CD4-positive, alpha-beta memory T cell (primary cell): Measurements from ENCODE around the gene CGB3. TPM values are rescaled to one million over a fixed set of nuclear protein-coding genes. Genes with fewer than 3 reads are reported as not detected.
A peak's percentile ranks its signal among the peaks of the same experiment; 100 is the strongest.
"Not testable (repeated sequence)": the region's sequence is repeated elsewhere in the genome, so short reads cannot be mapped to it uniquely, and the experiment has no call there.

Experiments
- CTCF ChIA-PET: fragments of 350-600 bp; sonication (Branson Sonifier 250); formaldehyde crosslinking; loops from one replicate; lab custom pipeline; 2021; ENCODE audit warnings: inconsistent platforms; ENCODE audit not compliant: partially characterized antibody; lab: Charles Lee
- POLR2A ChIA-PET: fragments of 350-600 bp; sonication (Branson Sonifier 250); formaldehyde crosslinking; loops from one replicate; lab custom pipeline; 2021; ENCODE audit not compliant: partially characterized antibody; lab: Charles Lee
- DNase-seq, 5 donors: peaks; one replicate each; pipeline versions ENCODE4 v3.0.0 to v3.0.0-alpha.2; 2020 to 2022; ENCODE audit warnings: mixed read lengths in 1 of 5
- H3K27ac ChIP-seq: one replicate; pipeline ENCODE4 v1.7.0; 2013; ENCODE audit warnings: low read depth, low read length
- H3K27me3 ChIP-seq: 2 replicates; pipeline ENCODE4 v1.7.0; 2013; ENCODE audit warnings: mild to moderate bottlenecking, low read length, moderate library complexity; ENCODE audit not compliant: insufficient read depth
- H3K36me3 ChIP-seq: 2 replicates; pipeline ENCODE4 v1.7.0; 2013; ENCODE audit warnings: mild to moderate bottlenecking, low read length, moderate library complexity; ENCODE audit not compliant: insufficient read depth
- H3K4me1 ChIP-seq: 2 replicates; pipeline ENCODE4 v1.7.0; 2013; ENCODE audit warnings: mild to moderate bottlenecking, low read length, moderate library complexity; ENCODE audit not compliant: insufficient read depth
- H3K4me3 ChIP-seq, 2 donors: one replicate each; pipeline ENCODE4 v1.7.0; 2013; ENCODE audit warnings: low read length in 2 of 2, mild to moderate bottlenecking in 1 of 2
- H3K9me3 ChIP-seq, 2 donors: one replicate each; pipeline ENCODE4 v1.7.0; 2013; ENCODE audit warnings: low read length in 2 of 2, control low read depth in 1 of 2; ENCODE audit not compliant: control insufficient read depth in 1 of 2
- H3K27ac Mint-ChIP-seq, 7 donors: one replicate each; pipeline ENCODE4 v1.8.0; 2020 to 2021; ENCODE audit warnings: mixed read lengths in 7 of 7, mild to moderate bottlenecking in 6 of 7, inconsistent platforms in 3 of 7, moderate library complexity in 3 of 7
- H3K27me3 Mint-ChIP-seq, 2 donors: one replicate each; pipeline ENCODE4 v1.8.0; 2020 to 2021; ENCODE audit warnings: mixed read lengths in 2 of 2
- H3K36me3 Mint-ChIP-seq, 2 donors: one replicate each; pipeline ENCODE4 v1.8.0; 2020 to 2021; ENCODE audit warnings: mixed read lengths in 2 of 2, inconsistent platforms in 1 of 2, mild to moderate bottlenecking in 1 of 2
- H3K4me1 Mint-ChIP-seq, 4 donors: one replicate each; pipeline ENCODE4 v1.8.0; 2020 to 2021; ENCODE audit warnings: mixed read lengths in 4 of 4, mild to moderate bottlenecking in 1 of 4
- H3K4me3 Mint-ChIP-seq, 8 donors: one replicate each; pipeline ENCODE4 v1.8.0; 2020 to 2021; ENCODE audit warnings: mixed read lengths in 8 of 8, mild to moderate bottlenecking in 7 of 8, moderate library complexity in 6 of 8, inconsistent platforms in 3 of 8
- H3K9me3 Mint-ChIP-seq, 8 donors: one replicate each; pipeline ENCODE4 v1.8.0; 2020 to 2021; ENCODE audit warnings: mixed read lengths in 8 of 8, mild to moderate bottlenecking in 5 of 8, inconsistent platforms in 3 of 8, moderate library complexity in 1 of 8
- intact Hi-C: fragments of 100-400 bp; cut with micrococcal nuclease; formaldehyde crosslinking; loops from one replicate; pipeline ENCODE4 v1.15.1; 2023
- polyA plus RNA-seq, 2 donors: library from polyadenylated mRNA; unstranded; fragments of 300-500 nt; fragmentation: Illumina TruSeq; gene quantifications; one replicate each; pipeline ENCODE4 v1.2.3, GENCODE V29; 2021
- total RNA-seq, 2 experiments: library from RNA; stranded (reverse); gene quantifications; one replicate each; pipeline ENCODE4 v1.2.3, GENCODE V29; 2021

The CGB3 gene
- not detected for total RNA-seq
- polyA plus RNA-seq: not detected

GRCh38 chr19:49024233-49024632 lies at the start of gene CGB3:
Gene CGB3, minus strand, starts transcription at chr19:49024333. Its CDS starts 362 bp downstream, at chr19:49023971.
- H3K27me3 Mint-ChIP-seq, intact Hi-C loops, POLR2A ChIA-PET, H3K36me3 ChIP-seq, H3K9me3 Mint-ChIP-seq, H3K27ac ChIP-seq, H3K27ac Mint-ChIP-seq, H3K27me3 ChIP-seq, CTCF ChIA-PET, DNase-seq, H3K4me3 Mint-ChIP-seq, H3K4me3 ChIP-seq, H3K36me3 Mint-ChIP-seq, H3K9me3 ChIP-seq: not testable (repeated sequence)
- H3K4me1 ChIP-seq: peaks cover 15% of the 10 kb centered on the region
- peaks cover 10 to 23% (median 17%) of the 10 kb centered on the region in 4 donors for H3K4me1 Mint-ChIP-seq

- H3K4me3 Mint-ChIP-seq: peak overlapping the region in 1 of 8 donors; percentile 21
- intact Hi-C loops: no loop called here
- no peak overlapping the region for H3K27ac ChIP-seq
- no peaks in the 10 kb centered on the region for H3K4me1 ChIP-seq
- POLR2A ChIA-PET: no interaction called here
- CTCF ChIA-PET: no interaction called here
- peaks cover 45 to 52% of the 10 kb centered on the region in 2 donors for H3K27me3 Mint-ChIP-seq
- peaks cover 6 to 19% (median 12%) of the 10 kb centered on the region in 4 donors for H3K4me1 Mint-ChIP-seq
- peak overlapping the region in 2 of 7 donors; percentile 24 to 32 for H3K27ac Mint-ChIP-seq
- no peaks in the 10 kb centered on the region for H3K36me3 Mint-ChIP-seq
- no peaks in the 10 kb centered on the region for H3K9me3 ChIP-seq
- H3K27me3 ChIP-seq: peaks cover 9% of the 10 kb centered on the region
- no peak for DNase-seq
- no peaks in the 10 kb centered on the region for H3K36me3 ChIP-seq
- H3K9me3 Mint-ChIP-seq: peaks cover 0 to 11% (median 3%) of the 10 kb centered on the region in 8 donors
- H3K4me3 ChIP-seq: no peak overlapping the region
Observed at GRCh38 chr19:49071860-49072547, 47.9 kb upstream of the CGB3 start.

- POLR2A ChIA-PET: no interaction called here
- Mint-ChIP-seq H3K27ac (peak overlapping the region in 2 of 7 donors; percentile 24 to 47), H3K4me3 (peak overlapping the region in 1 of 8 donors; percentile 28), H3K36me3 (no peaks in the 10 kb centered on the region), H3K4me1 (peaks cover 6 to 20% (median 13%) of the 10 kb centered on the region in 4 donors), H3K9me3 (peaks cover 0 to 11% (median 3%) of the 10 kb centered on the region in 8 donors), H3K27me3 (peaks cover 49 to 57% of the 10 kb centered on the region in 2 donors)
- H3K9me3 ChIP-seq: no peaks in the 10 kb centered on the region
- no peak overlapping the region for H3K27ac ChIP-seq
- DNase-seq: no peak
- H3K36me3 ChIP-seq: no peaks in the 10 kb centered on the region
- H3K27me3 ChIP-seq: peaks cover 9% of the 10 kb centered on the region
- H3K4me1 ChIP-seq: no peaks in the 10 kb centered on the region
- intact Hi-C loops: no loop called here
- CTCF ChIA-PET: interaction anchor here (1.0 to 1.7 kb wide), 3 partner anchors 14 to 77 kb away, joined by 3 to 4 read pairs (median 4); partner anchors contain the start of genes GYS1 and RUVBL2
- H3K4me3 ChIP-seq: no peak overlapping the region
Observed at GRCh38 chr19:49070416-49070815, 46.3 kb upstream of the CGB3 start.

GRCh38 chr19:49069026-49069425 lies 44.9 kb upstream of the CGB3 start:
- no peak overlapping the region for H3K4me3 ChIP-seq
- Mint-ChIP-seq H3K36me3 (no peaks in the 10 kb centered on the region), H3K27ac (no peak overlapping the region), H3K4me3 (no peak overlapping the region), H3K4me1 (peaks cover 5 to 20% (median 11%) of the 10 kb centered on the region in 4 donors), H3K27me3 (peaks cover 42 to 51% of the 10 kb centered on the region in 2 donors), H3K9me3 (peaks cover 0 to 11% (median 3%) of the 10 kb centered on the region in 8 donors)
- no peak for DNase-seq
- peaks cover 14% of the 10 kb centered on the region for H3K27me3 ChIP-seq
- no peak overlapping the region for H3K27ac ChIP-seq
- no peaks in the 10 kb centered on the region for H3K4me1 ChIP-seq
- ChIA-PET CTCF (interaction anchor here (1.7 kb wide), 1 partner anchor 13 kb away, joined by 4 read pairs; no protein-coding TSS in a partner anchor), POLR2A (no interaction called here)
- H3K36me3 ChIP-seq: no peaks in the 10 kb centered on the region
- intact Hi-C loops: no loop called here
- no peaks in the 10 kb centered on the region for H3K9me3 ChIP-seq

GRCh38 chr19:49067554-49067953 lies 43.4 kb upstream of the CGB3 start:
- H3K27me3 Mint-ChIP-seq: peaks cover 32 to 40% of the 10 kb centered on the region in 2 donors
- no peaks in the 10 kb centered on the region for H3K9me3 ChIP-seq
- peaks cover 0 to 8% (median 3%) of the 10 kb centered on the region in 8 donors for H3K9me3 Mint-ChIP-seq
- intact Hi-C loops: no loop called here
- H3K4me3 ChIP-seq: no peak overlapping the region
- H3K4me1 ChIP-seq: no peaks in the 10 kb centered on the region
- H3K27me3 ChIP-seq: peaks cover 7% of the 10 kb centered on the region
- no peak overlapping the region for H3K27ac ChIP-seq
- ChIA-PET CTCF (interaction anchor here (1.5 kb wide), 1 partner anchor 67 kb away, joined by 4 read pairs; no protein-coding TSS in a partner anchor), POLR2A (no interaction called here)
- H3K36me3 Mint-ChIP-seq: no peaks in the 10 kb centered on the region
- peaks cover 0 to 11% (median 2%) of the 10 kb centered on the region in 4 donors for H3K4me1 Mint-ChIP-seq
- no peak overlapping the region for H3K27ac Mint-ChIP-seq
- H3K4me3 Mint-ChIP-seq: no peak overlapping the region
- H3K36me3 ChIP-seq: no peaks in the 10 kb centered on the region
- DNase-seq: no peak

GRCh38 chr19:49065905-49066512 lies 41.9 kb upstream of the CGB3 start:
- Histone ChIP-seq H3K36me3 (no peaks in the 10 kb centered on the region), H3K27me3 (peaks cover 7% of the 10 kb centered on the region), H3K4me1 (no peaks in the 10 kb centered on the region), H3K9me3 (no peaks in the 10 kb centered on the region), H3K27ac (no peak overlapping the region), H3K4me3 (no peak overlapping the region)
- Mint-ChIP-seq H3K4me3 (no peak overlapping the region), H3K27ac (no peak overlapping the region), H3K36me3 (no peaks in the 10 kb centered on the region), H3K9me3 (peaks cover 0 to 6% (median 3%) of the 10 kb centered on the region in 8 donors), H3K27me3 (peaks cover 27 to 40% of the 10 kb centered on the region in 2 donors), H3K4me1 (peaks cover 0 to 11% (median 0%) of the 10 kb centered on the region in 4 donors)
- CTCF ChIA-PET: interaction anchor here (1.4 kb wide), 1 partner anchor 40 kb away, joined by 3 read pairs; no protein-coding TSS in a partner anchor
- no peak for DNase-seq
- POLR2A ChIA-PET: no interaction called here
- intact Hi-C loops: no loop called here
